GM21367 (cell line): ENCODE results near the gene AKT3.
A peak's percentile ranks its signal among the peaks of the same experiment; 100 is the strongest.

ENCODE experiments used
- ATAC-seq: cut with Tn5 transposase; IDR thresholded peaks from one replicate; pipeline ENCODE4 v1.9.1; 2021; ENCODE audit not compliant: unreplicated experiment

Gene AKT3

GRCh38 chr1:243620096-243620495 is 229.9 kb downstream of the AKT3 start:
- no peak for ATAC-seq

DNA sequence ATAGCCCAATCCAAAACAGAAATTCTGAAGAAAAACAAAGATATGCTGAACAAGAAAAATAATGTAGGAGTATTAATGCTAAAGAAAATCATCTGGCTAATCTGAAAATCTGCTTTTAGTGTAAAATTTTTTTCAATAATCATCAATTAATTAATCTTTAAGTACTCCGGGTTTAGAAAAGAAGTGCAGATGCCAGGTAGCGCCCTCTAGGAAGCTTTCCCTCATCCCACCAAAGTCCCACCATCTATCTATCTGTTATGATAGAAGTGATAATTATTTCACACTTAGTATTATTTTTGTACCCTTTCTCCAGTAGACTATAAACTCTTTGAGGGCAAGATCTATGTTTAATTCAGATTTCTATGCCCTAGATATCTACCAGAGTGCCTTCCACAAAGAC is 240.3 kb downstream of the AKT3 start:
- no peak for ATAC-seq

DNA sequence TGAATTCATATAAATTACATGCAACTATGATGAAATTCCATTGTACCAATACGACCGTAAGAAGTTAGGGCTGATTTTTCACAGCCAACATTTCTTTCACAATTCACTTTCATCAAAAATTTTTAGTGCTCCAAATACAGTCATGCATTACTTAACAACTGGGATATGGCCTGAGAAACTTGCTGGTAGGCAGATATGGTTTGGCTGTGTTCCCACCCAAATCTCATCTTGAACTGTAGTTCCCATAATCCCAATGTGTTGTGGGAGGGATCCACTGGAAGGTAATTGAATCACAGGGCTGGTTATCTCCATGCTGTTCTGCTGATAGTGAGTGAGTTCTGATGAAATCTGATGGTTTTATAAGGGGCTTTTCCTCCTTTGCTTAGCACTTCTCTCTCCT is 244.4 kb downstream of the AKT3 start:
- ATAC-seq = no peak

GRCh38 chr1:243601720-243602119 is 248.3 kb downstream of the AKT3 start:
- no peak for ATAC-seq

DNA sequence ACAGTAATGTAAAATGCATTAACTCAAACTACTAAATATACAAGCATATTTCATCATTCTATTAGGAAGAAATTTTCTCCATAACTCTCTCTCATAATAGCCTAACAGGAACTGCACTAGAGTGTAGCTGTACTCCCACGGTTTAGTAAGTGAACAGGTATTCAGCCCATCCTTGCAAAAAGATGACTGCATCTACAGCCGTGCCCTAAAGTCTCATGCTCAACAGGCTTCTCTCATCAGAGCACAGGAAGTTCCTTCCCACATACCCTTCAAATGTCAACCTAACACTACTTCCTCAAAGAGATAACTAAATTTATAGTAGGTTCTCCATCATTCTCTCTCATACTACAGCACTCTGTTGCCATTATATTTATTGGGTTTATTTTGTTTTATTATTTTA is 251.6 kb downstream of the AKT3 start:
- ATAC-seq = no peak

- no peak for ATAC-seq
These were observed 252.7 kb downstream of the AKT3 start for GRCh38 chr1:243597383-243597782.

DNA sequence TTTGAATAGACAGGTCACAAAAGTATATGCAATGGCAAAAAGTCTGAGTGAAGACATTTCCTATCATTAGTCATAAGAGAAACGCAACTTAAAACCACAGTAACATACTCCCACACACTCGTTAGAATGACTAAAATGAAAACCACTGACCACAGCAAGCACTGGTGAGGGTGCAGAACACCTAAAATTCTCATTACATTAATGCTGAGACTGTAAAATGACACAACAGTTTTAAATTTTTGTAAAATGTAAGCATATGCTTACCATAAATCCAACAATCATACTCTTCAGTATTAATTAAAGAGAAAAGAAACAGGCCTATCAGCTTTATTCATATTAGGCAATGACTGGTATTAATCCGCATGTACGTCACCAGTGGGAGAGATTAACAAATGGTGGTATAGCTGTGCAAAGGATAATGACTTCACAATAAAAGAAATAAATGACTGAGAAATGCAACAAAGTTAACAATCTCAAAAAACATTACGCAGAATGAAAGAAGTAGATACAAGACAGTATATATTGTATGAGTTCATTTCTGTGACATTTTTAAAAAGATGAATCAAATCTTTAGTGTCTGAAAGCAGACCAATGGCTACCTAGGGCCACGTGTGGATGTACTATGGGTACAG is 253.5 kb downstream of the AKT3 start:
- ATAC-seq = peak; percentile 98

DNA sequence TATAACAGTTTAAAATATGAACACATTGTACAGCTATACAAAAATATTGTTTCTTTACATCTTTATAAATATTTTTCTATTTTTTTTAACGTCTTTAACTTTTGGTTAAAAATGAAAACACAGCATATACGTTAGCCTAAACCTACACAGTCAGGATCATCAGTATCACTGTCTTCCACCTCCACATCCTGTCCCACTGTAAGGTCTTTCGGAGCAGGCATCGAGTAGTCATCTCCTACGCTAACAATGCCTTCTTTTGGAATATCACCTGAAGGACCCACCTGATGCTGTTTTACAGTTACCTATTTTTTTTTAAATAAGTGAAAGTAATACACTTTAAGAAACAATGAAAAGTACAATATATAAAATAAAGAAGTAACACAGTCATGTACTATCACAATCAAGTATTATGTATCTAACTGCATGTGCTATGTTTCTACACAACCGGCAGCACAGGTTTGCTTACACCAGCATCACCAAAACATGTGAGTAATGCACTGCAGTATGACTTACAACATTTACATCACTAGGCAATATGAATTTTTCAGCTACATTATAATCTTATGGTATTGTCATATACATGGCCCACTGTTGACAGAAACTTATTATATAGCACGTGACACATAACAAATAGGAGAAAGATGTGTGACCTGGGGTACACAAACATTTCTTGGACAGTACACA is 254.4 kb downstream of the AKT3 start:
- peak; percentile 3 for ATAC-seq

DNA sequence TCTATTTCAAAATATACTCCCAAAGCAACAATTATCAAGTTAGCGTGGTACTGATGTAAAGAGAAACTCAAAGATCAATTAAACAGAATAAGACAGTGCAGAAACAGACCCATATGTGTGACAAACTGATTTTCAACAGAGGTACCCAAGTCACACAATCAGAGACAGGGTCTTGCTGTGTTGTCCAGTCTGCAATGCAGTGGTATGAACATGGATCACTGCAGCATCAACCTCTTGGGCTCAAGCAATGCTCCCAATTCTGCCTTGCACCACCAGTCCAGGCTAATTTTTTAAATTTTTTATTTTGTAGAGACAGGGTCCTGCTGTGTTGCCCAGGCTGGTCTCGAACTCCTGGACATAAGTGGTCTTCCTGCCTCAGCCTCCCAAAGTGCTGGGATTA is 255.6 kb downstream of the AKT3 start:
- ATAC-seq = no peak

DNA sequence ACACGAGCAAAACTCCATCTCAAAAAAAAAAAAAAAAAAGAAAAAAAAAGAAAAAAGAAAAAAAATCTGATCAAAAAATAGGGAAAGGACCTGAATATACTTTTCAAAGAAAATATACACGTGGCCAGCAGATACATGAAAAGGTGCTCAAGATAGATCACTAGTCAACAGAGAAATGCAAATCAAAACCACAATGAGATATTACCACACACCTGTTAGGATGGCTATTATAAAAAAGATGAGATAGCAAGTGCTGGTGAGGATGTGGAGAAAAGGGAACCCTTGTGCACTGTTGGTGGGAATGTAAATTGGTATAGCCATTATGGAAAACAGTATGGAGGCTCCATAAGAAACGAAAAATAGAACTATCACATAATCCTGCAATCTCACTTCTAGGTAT is 260.8 kb downstream of the AKT3 start:
- peak; percentile 75 for ATAC-seq

DNA sequence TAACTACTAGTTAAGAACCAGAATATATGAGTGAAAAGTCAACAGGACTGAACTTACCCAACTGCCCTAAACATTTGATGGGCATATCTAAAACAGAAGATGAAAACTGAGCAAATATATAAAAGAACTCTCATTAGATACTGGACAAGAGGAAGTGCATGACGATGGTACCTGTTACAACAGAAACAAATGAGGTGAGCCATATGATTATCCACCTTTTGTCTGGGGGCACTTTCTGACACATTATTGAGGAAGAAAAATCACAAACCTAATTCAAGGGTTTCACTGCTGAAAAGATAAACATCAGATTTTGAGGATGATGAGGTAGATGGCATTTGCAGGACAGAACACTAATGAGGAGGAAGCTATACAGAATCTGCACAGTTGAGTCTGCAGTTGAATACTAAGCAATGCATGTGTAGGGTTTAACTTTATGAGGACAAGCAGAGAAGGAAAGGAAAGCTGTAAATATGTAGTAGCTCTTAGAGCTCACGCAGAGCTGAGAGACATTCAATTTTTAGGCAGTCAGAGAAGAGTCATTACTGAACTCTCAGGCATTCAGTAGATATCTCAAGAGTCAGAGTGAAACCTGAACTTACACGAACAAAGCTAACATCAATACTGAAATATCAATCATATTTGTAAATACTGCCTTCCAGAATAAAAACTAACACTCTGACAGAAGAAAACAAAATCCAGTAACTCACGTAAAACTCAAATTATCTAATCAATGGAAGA is 262.1 kb downstream of the AKT3 start:
- ATAC-seq = peak; percentile 86

DNA sequence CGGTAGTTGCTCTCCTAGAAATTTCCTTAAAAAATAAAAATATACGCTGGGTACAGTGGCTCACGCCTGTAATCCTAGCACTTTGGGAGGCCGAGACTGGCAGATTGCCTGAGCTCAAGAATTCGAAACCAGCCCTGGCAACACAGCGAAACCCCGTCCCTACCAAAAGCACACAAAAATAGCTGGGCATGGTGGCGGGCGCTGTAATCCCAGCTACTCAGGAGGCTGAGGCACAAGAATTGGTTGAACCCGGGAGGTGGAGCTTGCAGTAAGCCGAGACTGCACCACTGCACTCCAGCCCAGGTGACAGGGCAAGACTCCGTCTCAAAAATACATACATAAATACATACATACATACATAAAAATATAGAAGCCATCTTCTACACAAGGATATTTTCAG is 262.8 kb downstream of the AKT3 start:
- ATAC-seq = no peak

DNA sequence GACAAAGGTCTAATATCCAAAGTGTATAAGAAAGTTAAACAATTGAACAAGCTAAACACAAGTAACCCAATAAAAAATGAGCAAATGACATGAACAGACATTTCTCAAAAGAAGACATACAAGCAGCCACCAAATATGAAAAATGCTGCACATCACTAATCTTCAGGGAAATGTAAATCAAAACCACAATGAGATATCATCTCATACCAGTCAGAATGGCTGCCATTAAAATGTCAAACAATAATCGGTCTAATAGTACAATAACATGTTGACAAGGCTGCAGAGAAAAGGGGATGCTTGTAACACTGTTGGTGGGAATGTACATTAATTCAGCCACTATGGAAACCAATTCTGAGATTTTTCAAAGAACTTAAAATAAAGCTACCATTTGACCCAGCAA is 264.1 kb downstream of the AKT3 start:
- no peak for ATAC-seq

DNA sequence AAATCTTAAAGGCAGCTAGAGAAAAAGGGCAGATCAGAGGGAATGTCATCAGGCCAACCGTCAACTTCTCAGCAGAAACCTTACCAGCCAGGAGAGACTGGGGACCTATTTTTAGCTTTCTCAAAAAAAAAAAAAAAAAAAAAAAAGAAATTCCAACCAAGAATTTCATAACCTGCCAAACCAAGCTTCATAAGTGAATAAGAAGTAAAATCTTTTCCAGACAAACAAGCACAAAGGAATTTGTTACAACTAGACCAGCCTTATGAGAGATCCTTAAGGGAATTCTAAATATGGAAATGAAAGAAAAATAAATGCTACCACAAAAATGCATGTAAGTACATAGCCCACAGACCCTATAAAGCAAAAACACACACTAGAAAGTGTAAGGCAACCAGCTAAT is 267.7 kb downstream of the AKT3 start:
- ATAC-seq = no peak

DNA sequence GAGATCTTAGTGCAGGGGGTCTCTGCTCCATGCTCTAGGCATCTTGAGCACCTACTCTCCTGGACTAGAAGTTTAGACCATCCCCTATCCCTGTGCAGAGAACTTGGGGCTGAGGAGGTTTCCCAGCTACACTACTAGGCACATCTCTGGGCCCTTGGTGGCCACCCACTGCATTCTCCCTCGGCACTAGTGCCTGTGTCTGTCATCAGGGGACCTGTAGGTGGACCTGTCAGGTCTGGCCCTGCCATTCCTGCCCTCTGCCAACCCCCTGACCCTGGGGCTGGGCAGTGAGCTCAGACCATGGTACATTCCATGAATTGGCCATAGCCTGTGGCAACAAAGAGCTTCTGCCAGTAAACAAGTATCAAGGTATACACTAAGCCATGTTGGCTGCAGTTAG is 269.1 kb downstream of the AKT3 start:
- no peak for ATAC-seq

DNA sequence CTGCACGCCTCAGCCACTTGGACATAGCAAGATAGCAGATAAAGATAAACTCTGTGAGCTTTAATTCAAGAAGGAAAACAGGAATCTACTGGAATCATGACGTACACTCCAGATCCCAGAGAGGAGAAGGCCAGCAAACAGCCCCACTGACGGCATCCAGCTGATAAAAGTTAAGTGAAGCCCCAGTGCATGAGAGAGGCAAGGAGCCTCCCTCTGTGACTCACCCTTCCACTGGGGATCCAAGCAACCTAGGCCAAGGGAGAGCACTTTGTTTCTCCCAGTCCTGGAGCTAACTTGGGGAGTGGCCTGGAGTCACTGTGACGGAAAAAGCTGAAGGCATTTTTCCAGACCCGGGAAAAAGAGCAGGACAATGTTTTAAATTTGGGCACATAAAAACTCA is 270.0 kb downstream of the AKT3 start:
- no peak for ATAC-seq

DNA sequence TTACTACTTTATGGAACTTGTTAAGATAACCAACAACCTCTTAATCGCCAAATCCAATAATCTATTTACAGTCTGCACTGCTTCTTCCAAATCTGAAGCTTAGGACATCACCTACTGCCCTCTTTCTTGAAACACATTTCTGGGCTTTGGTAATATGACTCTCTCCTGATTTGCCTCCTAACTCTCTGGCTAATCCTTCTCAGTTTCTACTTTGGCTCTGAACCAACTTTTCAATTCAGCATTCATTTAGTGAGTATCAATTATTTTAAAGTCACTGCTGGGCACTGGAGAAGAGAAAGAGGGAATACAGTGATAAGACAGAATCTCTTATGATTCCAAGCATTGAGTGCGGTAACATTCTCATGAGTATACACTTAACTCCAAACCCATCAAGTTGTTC is 275.0 kb downstream of the AKT3 start:
- ATAC-seq = no peak

DNA sequence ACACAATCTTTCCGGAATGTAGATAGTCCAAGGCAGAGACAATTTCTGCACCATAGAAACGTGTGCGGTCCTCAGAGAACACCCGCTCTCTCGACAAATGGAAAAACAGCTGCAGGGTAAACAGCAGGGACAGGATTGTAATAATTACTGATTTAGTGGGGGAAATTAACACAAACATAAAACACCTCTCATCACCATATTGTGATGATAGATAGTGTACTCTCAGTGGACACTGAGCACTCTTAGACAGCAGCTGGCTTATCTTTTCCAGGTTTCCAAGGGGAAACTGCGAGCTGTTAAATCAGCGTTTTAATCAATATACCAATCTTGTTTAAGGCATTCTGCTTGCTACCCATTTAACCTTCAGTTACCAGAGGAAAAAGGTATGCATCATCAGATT is 277.1 kb downstream of the AKT3 start:
- no peak for ATAC-seq

- no peak for ATAC-seq
These were observed 281.2 kb downstream of the AKT3 start for GRCh38 chr1:243568793-243569192.

DNA sequence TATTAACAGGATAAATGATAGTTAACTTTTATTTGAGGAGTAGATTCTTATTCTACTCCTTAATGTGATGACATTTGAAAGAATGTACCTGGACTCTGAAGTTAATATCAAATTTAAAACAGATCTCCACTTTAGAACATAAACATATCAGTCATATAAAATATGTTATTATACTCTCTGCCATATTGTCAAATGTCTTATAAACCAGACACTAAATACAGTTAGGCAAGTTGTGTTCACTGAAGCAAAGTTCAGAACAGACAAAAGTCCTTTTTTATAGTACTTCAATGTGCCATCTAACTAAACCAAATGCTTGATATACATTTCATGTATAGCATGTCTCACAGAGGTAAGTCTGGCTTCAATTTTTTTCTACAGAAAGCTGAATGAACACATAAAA is 285.2 kb downstream of the AKT3 start:
- ATAC-seq = no peak

- ATAC-seq = no peak
These were observed 286.3 kb downstream of the AKT3 start for GRCh38 chr1:243563732-243564131.

DNA sequence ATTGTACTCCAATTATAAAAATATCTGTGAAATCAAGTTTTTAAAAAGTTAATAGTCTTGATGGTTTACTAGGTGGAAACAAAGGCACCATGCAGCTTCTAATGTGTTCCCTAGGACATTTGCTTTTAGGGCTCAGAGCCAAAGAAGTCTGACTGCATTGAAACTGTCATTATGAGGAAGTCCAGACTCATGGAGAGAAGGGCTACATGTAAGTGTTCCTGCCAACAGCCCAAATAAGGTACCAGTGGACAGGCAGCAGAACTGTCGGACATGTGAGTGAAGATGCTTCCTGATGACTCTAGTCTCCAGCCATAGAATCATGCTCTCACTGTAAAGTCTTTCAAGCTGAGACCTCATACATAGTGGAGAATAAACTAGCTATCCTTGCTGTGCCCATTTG is 287.6 kb downstream of the AKT3 start:
- ATAC-seq = no peak
